Measurements from ENCODE around the gene MYO15B.

DNA sequence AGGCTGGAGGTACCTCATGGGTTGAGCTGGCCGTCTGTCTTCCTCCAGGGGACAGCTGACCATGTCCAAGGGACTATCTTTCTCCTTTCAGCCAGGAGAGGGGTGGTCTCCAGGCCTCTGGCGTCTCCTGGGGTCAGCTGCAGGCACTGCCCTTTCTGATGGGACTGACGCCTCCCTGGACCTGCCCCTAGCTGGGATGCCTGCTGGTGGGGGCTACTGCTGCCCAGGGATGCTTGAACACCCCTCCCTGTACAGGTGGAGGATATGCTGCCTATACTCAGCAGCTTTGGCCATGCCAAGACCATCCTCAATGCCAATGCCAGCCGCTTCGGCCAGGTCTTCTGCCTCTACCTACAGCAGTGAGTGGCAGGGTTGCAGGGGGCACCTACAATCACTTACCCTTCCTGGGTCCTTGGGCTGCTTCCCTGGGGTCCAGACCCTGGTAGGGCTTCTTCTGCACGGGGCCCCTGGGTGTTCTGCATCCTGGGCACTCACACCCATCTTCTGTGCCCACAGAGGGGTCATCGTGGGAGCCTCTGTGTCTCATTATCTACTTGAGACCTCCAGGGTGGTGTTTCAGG, 4.2 kb downstream of the MYO15B start:
- TF ChIP-seq, protein P1, sequence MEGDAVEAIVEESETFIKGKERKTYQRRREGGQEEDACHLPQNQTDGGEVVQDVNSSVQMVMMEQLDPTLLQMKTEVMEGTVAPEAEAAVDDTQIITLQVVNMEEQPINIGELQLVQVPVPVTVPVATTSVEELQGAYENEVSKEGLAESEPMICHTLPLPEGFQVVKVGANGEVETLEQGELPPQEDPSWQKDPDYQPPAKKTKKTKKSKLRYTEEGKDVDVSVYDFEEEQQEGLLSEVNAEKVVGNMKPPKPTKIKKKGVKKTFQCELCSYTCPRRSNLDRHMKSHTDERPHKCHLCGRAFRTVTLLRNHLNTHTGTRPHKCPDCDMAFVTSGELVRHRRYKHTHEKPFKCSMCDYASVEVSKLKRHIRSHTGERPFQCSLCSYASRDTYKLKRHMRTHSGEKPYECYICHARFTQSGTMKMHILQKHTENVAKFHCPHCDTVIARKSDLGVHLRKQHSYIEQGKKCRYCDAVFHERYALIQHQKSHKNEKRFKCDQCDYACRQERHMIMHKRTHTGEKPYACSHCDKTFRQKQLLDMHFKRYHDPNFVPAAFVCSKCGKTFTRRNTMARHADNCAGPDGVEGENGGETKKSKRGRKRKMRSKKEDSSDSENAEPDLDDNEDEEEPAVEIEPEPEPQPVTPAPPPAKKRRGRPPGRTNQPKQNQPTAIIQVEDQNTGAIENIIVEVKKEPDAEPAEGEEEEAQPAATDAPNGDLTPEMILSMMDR (IDR thresholded peaks at IDR 0.05): no peak
- no peak for TF ChIP-seq POLR2A (IDR thresholded peaks at IDR 0.05)

Measured in uterus (tissue), 2 donors.